Caco-2 (cell line): ENCODE results near the gene ZNF701. TPM values are rescaled to one million over a fixed set of nuclear protein-coding genes. Genes with fewer than 3 reads are reported as not detected.
"Not testable (repeated sequence)": the region's sequence is repeated elsewhere in the genome, so short reads cannot be mapped to it uniquely, and the experiment has no call there.

Source experiments
- BruUV-seq: library from RNA; stranded (reverse); fragments of 400-500 nt; replicated peaks from 2 replicates; lab custom pipeline; 2021; lab: Mats Ljungman, UMichigan
- CTCF ChIA-PET: fragments of 300-600 bp; sonication (Branson Sonifier 250); formaldehyde crosslinking; loops from one replicate; lab custom pipeline; 2022; ENCODE audit warnings: antibody characterized with exemption; lab: Charles Lee
- POLR2A ChIA-PET: fragments of 300-600 bp; sonication (Branson Sonifier 250); formaldehyde crosslinking; loops from one replicate; lab custom pipeline; 2022; ENCODE audit warnings: antibody characterized with exemption; lab: Charles Lee
- DNase-seq, 2 experiments: peaks; one replicate each; pipeline versions ENCODE4 v3.0.0 to v3.0.0-alpha.2; 2020 to 2022
- H3K27me3 ChIP-seq: replicated peaks from 2 replicates; pipeline ENCODE4 v1.6.0; 2011; ENCODE audit warnings: low read length; ENCODE audit not compliant: control insufficient read depth, insufficient read depth
- H3K36me3 ChIP-seq: 2 replicates; pipeline ENCODE4 v1.5.1; 2011; ENCODE audit warnings: low read length; ENCODE audit not compliant: control insufficient read depth, insufficient read depth
- H3K4me1 ChIP-seq: fragments of 250-450 bp; sonication (Bioruptor Pico); 2 replicates; pipeline ENCODE4 v1.5.1; 2020; ENCODE audit warnings: mild to moderate bottlenecking
- H3K4me3 ChIP-seq: 2 replicates; pipeline ENCODE4 v1.5.1; 2011; ENCODE audit warnings: low read depth, mild to moderate bottlenecking, control low read depth, low read length
- H3K9me3 ChIP-seq: fragments of 250-450 bp; sonication (Bioruptor Pico); 2 replicates; pipeline ENCODE4 v1.5.1; 2020; ENCODE audit warnings: mild to moderate bottlenecking, moderate library complexity
- H3K27ac Mint-ChIP-seq: one replicate; pipeline ENCODE4 v1.8.0; 2022; ENCODE audit warnings: mixed read lengths; ENCODE audit not compliant: unreplicated experiment
- H3K27me3 Mint-ChIP-seq: one replicate; pipeline ENCODE4 v1.8.0; 2022; ENCODE audit warnings: mixed read lengths; ENCODE audit not compliant: insufficient read depth, unreplicated experiment
- H3K36me3 Mint-ChIP-seq: one replicate; pipeline ENCODE4 v1.8.0; 2022; ENCODE audit warnings: mild to moderate bottlenecking, mixed read lengths; ENCODE audit not compliant: insufficient read depth, unreplicated experiment
- H3K4me1 Mint-ChIP-seq: one replicate; pipeline ENCODE4 v1.8.0; 2022; ENCODE audit warnings: low read depth, mixed read lengths; ENCODE audit not compliant: unreplicated experiment
- H3K4me3 Mint-ChIP-seq: one replicate; pipeline ENCODE4 v1.8.0; 2022; ENCODE audit warnings: mild to moderate bottlenecking, moderate library complexity, mixed read lengths; ENCODE audit not compliant: unreplicated experiment
- H3K9me3 Mint-ChIP-seq: one replicate; pipeline ENCODE4 v1.8.0; 2022; ENCODE audit warnings: mixed read lengths; ENCODE audit not compliant: unreplicated experiment
- intact Hi-C: fragments of 100-400 bp; cut with micrococcal nuclease; formaldehyde crosslinking; loops from one replicate; pipeline ENCODE4 v1.10.0; 2022; ENCODE audit not compliant: unreplicated experiment
- total RNA-seq: library from RNA; stranded (reverse); gene quantifications from 2 replicates; pipeline ENCODE4 v1.2.3, GENCODE V29; 2022
- TF ChIP-seq, protein P1 (sequence below), 2 experiments: fragments of 200-600 bp in 1 of 2; IDR thresholded peaks; 1 replicate in 1 of 2; 2 replicates in 1 of 2; pipeline versions ENCODE4 v1.5.1 to v1.8.0; 2011 to 2022; ENCODE audit warnings: antibody characterized with exemption in 1 of 2, control low read depth in 1 of 2, inconsistent platforms in 1 of 2, low read depth in 1 of 2, low read length in 1 of 2, mild to moderate bottlenecking in 1 of 2, moderate library complexity in 1 of 2; ENCODE audit not compliant: insufficient read depth in 1 of 2, severe bottlenecking in 1 of 2, unreplicated experiment in 1 of 2

Gene ZNF701
- total RNA-seq, 1 experiment from 2014 or later = 19.6 TPM

GRCh38 chr19:52561611-52562010 lies 8.5 kb upstream of the ZNF701 start:
- H3K4me1 ChIP-seq, H3K9me3 Mint-ChIP-seq, H3K27me3 Mint-ChIP-seq, intact Hi-C loops, DNase-seq, H3K36me3 ChIP-seq, CTCF ChIA-PET, H3K4me3 Mint-ChIP-seq, H3K27ac Mint-ChIP-seq, H3K27me3 ChIP-seq, H3K4me1 Mint-ChIP-seq, H3K4me3 ChIP-seq, BruUV-seq: not testable (repeated sequence)
- peaks cover 21% of the 10 kb centered on the region; the same call in 1 of the 2 replicates for H3K9me3 ChIP-seq
- H3K36me3 Mint-ChIP-seq = peaks cover 75% of the 10 kb centered on the region
- POLR2A ChIA-PET = interaction anchor here (0.7 kb wide), 1 partner anchor 35 kb away, joined by 3 read pairs; no protein-coding TSS in a partner anchor

DNA sequence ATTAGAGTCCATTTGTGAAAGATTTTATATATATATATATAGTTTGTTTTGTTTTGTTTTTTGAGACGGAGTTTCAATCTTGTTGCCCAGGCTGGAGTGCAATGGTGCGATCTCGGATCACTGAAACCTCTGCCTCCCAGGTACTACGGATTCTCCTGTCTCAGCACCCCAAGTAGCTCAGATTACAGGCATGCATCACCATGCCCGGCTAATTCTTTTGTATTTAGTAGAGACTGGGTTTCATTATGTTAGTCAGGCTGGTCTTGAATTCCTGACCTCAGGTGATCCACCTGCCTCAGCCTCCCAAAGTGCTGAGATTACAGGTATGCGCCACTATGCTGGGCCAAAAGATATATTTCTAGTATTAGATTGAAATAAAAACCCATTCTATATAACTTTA lies 4.0 kb upstream of the ZNF701 start:
- ChIA-PET CTCF (no interaction called here), POLR2A (no interaction called here)
- intact Hi-C loops = no loop called here
- no peak overlapping the region for H3K27ac Mint-ChIP-seq
- no peaks in the 10 kb centered on the region for H3K27me3 Mint-ChIP-seq
- H3K4me1 Mint-ChIP-seq = peaks cover 6% of the 10 kb centered on the region
- Histone ChIP-seq H3K36me3 (no peaks in the 10 kb centered on the region; the same call in 1 of the 2 replicates), H3K9me3 (peaks cover 21% of the 10 kb centered on the region; the same call in 1 of the 2 replicates), H3K27me3 (no peaks in the 10 kb centered on the region), H3K4me1 (0 out of 2 replicates have a peak, but pooled peaks cover 3% of the 10 kb centered on the region), H3K4me3 (no peak overlapping the region)
- TF ChIP-seq, protein P1, sequence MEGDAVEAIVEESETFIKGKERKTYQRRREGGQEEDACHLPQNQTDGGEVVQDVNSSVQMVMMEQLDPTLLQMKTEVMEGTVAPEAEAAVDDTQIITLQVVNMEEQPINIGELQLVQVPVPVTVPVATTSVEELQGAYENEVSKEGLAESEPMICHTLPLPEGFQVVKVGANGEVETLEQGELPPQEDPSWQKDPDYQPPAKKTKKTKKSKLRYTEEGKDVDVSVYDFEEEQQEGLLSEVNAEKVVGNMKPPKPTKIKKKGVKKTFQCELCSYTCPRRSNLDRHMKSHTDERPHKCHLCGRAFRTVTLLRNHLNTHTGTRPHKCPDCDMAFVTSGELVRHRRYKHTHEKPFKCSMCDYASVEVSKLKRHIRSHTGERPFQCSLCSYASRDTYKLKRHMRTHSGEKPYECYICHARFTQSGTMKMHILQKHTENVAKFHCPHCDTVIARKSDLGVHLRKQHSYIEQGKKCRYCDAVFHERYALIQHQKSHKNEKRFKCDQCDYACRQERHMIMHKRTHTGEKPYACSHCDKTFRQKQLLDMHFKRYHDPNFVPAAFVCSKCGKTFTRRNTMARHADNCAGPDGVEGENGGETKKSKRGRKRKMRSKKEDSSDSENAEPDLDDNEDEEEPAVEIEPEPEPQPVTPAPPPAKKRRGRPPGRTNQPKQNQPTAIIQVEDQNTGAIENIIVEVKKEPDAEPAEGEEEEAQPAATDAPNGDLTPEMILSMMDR (IDR thresholded peaks at IDR 0.05; ENCODE audit: insufficient read depth in 1 of 2, low read depth in 1 of 2, low read length in 1 of 2, severe bottlenecking in 1 of 2, unreplicated experiment in 1 of 2) = no peak
- H3K36me3 Mint-ChIP-seq = peaks cover 55% of the 10 kb centered on the region
- H3K9me3 Mint-ChIP-seq = peaks cover 6% of the 10 kb centered on the region
- no TSS peak for BruUV-seq
- no peak overlapping the region for H3K4me3 Mint-ChIP-seq
- DNase-seq = no peak

- Mint-ChIP-seq H3K27me3 (no peaks in the 10 kb centered on the region), H3K4me1 (peaks cover 10% of the 10 kb centered on the region), H3K27ac (no peak overlapping the region), H3K9me3 (peaks cover 11% of the 10 kb centered on the region), H3K36me3 (peaks cover 59% of the 10 kb centered on the region), H3K4me3 (no peak overlapping the region)
- CTCF ChIA-PET = no interaction called here
- BruUV-seq = no TSS peak
- Histone ChIP-seq H3K4me1 (0 out of 2 replicates have a peak, but pooled peaks cover 3% of the 10 kb centered on the region), H3K36me3 (no peaks in the 10 kb centered on the region; the same call in 1 of the 2 replicates), H3K27me3 (no peaks in the 10 kb centered on the region), H3K4me3 (no peak overlapping the region), H3K9me3 (peaks cover 21% of the 10 kb centered on the region; the same call in 1 of the 2 replicates)
- DNase-seq = peak in 1 of 2 experiments; percentile 11
- POLR2A ChIA-PET = no interaction called here
- TF ChIP-seq, protein P1 (IDR thresholded peaks at IDR 0.05; ENCODE audit: insufficient read depth in 1 of 2, low read depth in 1 of 2, low read length in 1 of 2, severe bottlenecking in 1 of 2, unreplicated experiment in 1 of 2) = no peak
- intact Hi-C loops = no loop called here
These were observed 3.5 kb upstream of the ZNF701 start for GRCh38 chr19:52566588-52566987.
